HepG2 (cell line): ENCODE measurements around the gene TROAP. TPM values are rescaled to one million over a fixed set of nuclear protein-coding genes. Genes with fewer than 3 reads are reported as not detected.

ENCODE experiments used
- ARID2 ChIP-seq: sonication (generic); formaldehyde crosslinking; IDR thresholded peaks from 2 replicates; pipeline ENCODE4 v1.8.1; 2022; ENCODE audit warnings: mild to moderate bottlenecking, missing genetic modification reagents, borderline replicate concordance
- ATF5 ChIP-seq: sonication (generic); formaldehyde crosslinking; IDR thresholded peaks from 2 replicates; pipeline ENCODE4 v1.4.0; 2020; ENCODE audit warnings: mild to moderate bottlenecking, low read depth, missing genetic modification reagents
- ETV6 ChIP-seq: sonication (generic); formaldehyde crosslinking; conservative IDR thresholded peaks from 2 replicates; pipeline ENCODE4 v1.4.0; 2020; ENCODE audit warnings: missing genetic modification reagents
- HBP1 ChIP-seq: IDR thresholded peaks from 2 replicates; pipeline ENCODE4 v1.6.1; 2016; ENCODE audit warnings: low read depth, control low read depth
- HDAC6 ChIP-seq: fragments of 200-600 bp; sonication (generic); IDR thresholded peaks from 2 replicates; pipeline ENCODE4 v1.7.0; 2017; ENCODE audit warnings: mild to moderate bottlenecking, antibody characterized with exemption, low read length, low read depth
- IRF2 ChIP-seq: IDR thresholded peaks from 2 replicates; pipeline ENCODE4 v1.6.1; 2018; ENCODE audit warnings: missing genetic modification reagents, missing compliant biosample characterization
- KAT2B ChIP-seq: fragments of 150-350 bp; IDR thresholded peaks from 2 replicates; pipeline ENCODE4 v1.6.1; 2014; ENCODE audit warnings: low read depth, low read length, borderline replicate concordance
- MTA1 ChIP-seq: sonication (generic); formaldehyde crosslinking; IDR thresholded peaks from 2 replicates; pipeline ENCODE4 v1.4.0; 2020; ENCODE audit warnings: missing genetic modification reagents, mild to moderate bottlenecking, borderline replicate concordance
- MYNN ChIP-seq: sonication (generic); formaldehyde crosslinking; IDR thresholded peaks from 2 replicates; pipeline ENCODE4 v1.4.0; 2020; ENCODE audit warnings: mild to moderate bottlenecking, low read depth, missing genetic modification reagents
- PCBP2 ChIP-seq: fragments of 200-400 bp; formaldehyde crosslinking; optimal IDR thresholded peaks from 2 replicates; pipeline ENCODE3; 2018; ENCODE audit warnings: low read length, low read depth; ENCODE audit not compliant: poor library complexity, severe bottlenecking
- YEATS4 ChIP-seq: sonication (generic); formaldehyde crosslinking; IDR thresholded peaks from 2 replicates; pipeline ENCODE4 v1.4.0; 2020; ENCODE audit warnings: missing genetic modification reagents, borderline replicate concordance
- ZBTB39 ChIP-seq: sonication (generic); formaldehyde crosslinking; IDR thresholded peaks from 2 replicates; pipeline ENCODE4 v1.5.0; 2020; ENCODE audit warnings: missing genetic modification reagents
- ZNF121 ChIP-seq: sonication (generic); formaldehyde crosslinking; IDR thresholded peaks from 2 replicates; pipeline ENCODE4 v1.5.0; 2020; ENCODE audit warnings: mild to moderate bottlenecking, missing genetic modification reagents
- ZNF160 ChIP-seq: sonication (generic); formaldehyde crosslinking; IDR thresholded peaks from 2 replicates; pipeline ENCODE4 v1.8.0; 2022; ENCODE audit warnings: mild to moderate bottlenecking, inconsistent platforms, missing genetic modification reagents
- ZNF18 ChIP-seq: sonication (generic); formaldehyde crosslinking; IDR thresholded peaks from 2 replicates; pipeline ENCODE4 v1.8.0; 2022; ENCODE audit warnings: mild to moderate bottlenecking, missing genetic modification reagents; ENCODE audit not compliant: insufficient replicate concordance
- ZNF263 ChIP-seq: sonication (generic); formaldehyde crosslinking; IDR thresholded peaks from 2 replicates; pipeline ENCODE4 v1.4.0; 2020; ENCODE audit warnings: missing genetic modification reagents
- ZNF574 ChIP-seq: sonication (generic); formaldehyde crosslinking; IDR thresholded peaks from 2 replicates; pipeline ENCODE4 v1.4.0; 2020; ENCODE audit warnings: missing genetic modification reagents
- ZNF589 ChIP-seq: sonication (generic); formaldehyde crosslinking; conservative IDR thresholded peaks from 2 replicates; pipeline ENCODE4 v1.8.0; 2022; ENCODE audit warnings: mild to moderate bottlenecking, moderate library complexity, missing genetic modification reagents
- ZNF607 ChIP-seq: sonication (generic); formaldehyde crosslinking; IDR thresholded peaks from 2 replicates; pipeline ENCODE4 v1.5.1; 2020; ENCODE audit warnings: missing genetic modification reagents, mild to moderate bottlenecking, borderline replicate concordance
- ZNF891 ChIP-seq: sonication (generic); formaldehyde crosslinking; IDR thresholded peaks from 2 replicates; pipeline ENCODE4 v1.5.0; 2020; ENCODE audit warnings: mild to moderate bottlenecking, missing genetic modification reagents
- polyA plus RNA-seq, 8 experiments: library from polyadenylated mRNA; depleted of rRNA in 3 of 8; stranded (reverse) in 7 of 8; unstranded in 1 of 8; fragments of >200 nt; fragmentation: Illumina TruSeq in 4 of 8; extraction: Trizol in 4 of 8; gene quantifications; 2 replicates each; pipeline versions ENCODE4 v1.2.1 to v1.2.3, GENCODE V29; 2011 to 2016; ENCODE audit warnings: low read depth in 4 of 8, missing spikeins in 1 of 8, mixed read lengths in 1 of 8; ENCODE audit not compliant: insufficient read depth in 1 of 8
- total RNA-seq, 5 experiments: library from RNA; depleted of rRNA; stranded (reverse); fragments of >200 nt; fragmentation: Illumina TruSeq; extraction: Trizol; gene quantifications; 2 replicates each; pipeline ENCODE4 v1.2.3, GENCODE V29; 2016; ENCODE audit warnings: low read depth in 1 of 5

TROAP gene
- total and polyA plus RNA-seq, 2 of the 13 experiments (the other 11 are each of a cell fraction or from before 2014, with no cell fraction given): 22.5 to 30.9 TPM

- peak; percentile 88 for TF ChIP-seq ZNF574
- peak; percentile 100 for TF ChIP-seq ZNF263 (CRISPR knock-in tag)
- TF ChIP-seq MTA1 (CRISPR knock-in tag): peak; percentile 96
- no peak for TF ChIP-seq HBP1 (CRISPR knock-in tag)
- TF ChIP-seq ZNF121 (CRISPR knock-in tag): peak; percentile 66
- peak; percentile 61; the same call in 1 of the 2 replicates for TF ChIP-seq ZNF891
- no peak for TF ChIP-seq ATF5 (CRISPR knock-in tag)
- peak; percentile 75; the same call in 1 of the 2 replicates for TF ChIP-seq ARID2 (CRISPR knock-in tag)
- peak; percentile 86 for TF ChIP-seq YEATS4 (CRISPR knock-in tag)
- no peak for TF ChIP-seq PCBP2
- peak; percentile 37; the same call in 1 of the 2 replicates for TF ChIP-seq MYNN (CRISPR knock-in tag)
- TF ChIP-seq ZBTB39: 0 out of 2 replicates have a peak, but pooled peaks have one; percentile 56
- no peak for TF ChIP-seq ZNF18
- peak; percentile 76; the same call in 1 of the 2 replicates for TF ChIP-seq ETV6 (CRISPR knock-in tag)
- no peak for TF ChIP-seq ZNF589 (CRISPR knock-in tag)
- TF ChIP-seq ZNF607: peak; percentile 77
- no peak for TF ChIP-seq HDAC6
- TF ChIP-seq KAT2B: no peak
- TF ChIP-seq ZNF160 (CRISPR knock-in tag): peak; percentile 85; the same call in 1 of the 2 replicates
- peak; percentile 90 for TF ChIP-seq IRF2
Measured at GRCh38 chr12:49347311-49348193, 24.5 kb downstream of the TROAP start (continued).
